T-helper 1 cell (primary cell): ENCODE data around the gene UGT1A9.
"Not testable (repeated sequence)": the region's sequence is repeated elsewhere in the genome, so short reads cannot be mapped to it uniquely, and the experiment has no call there.

Source experiments
- DNase-seq, 5 donors: peaks; one replicate each; pipeline ENCODE4 v3.0.0-alpha.2; 2012 to 2020

The UGT1A9 gene

DNA sequence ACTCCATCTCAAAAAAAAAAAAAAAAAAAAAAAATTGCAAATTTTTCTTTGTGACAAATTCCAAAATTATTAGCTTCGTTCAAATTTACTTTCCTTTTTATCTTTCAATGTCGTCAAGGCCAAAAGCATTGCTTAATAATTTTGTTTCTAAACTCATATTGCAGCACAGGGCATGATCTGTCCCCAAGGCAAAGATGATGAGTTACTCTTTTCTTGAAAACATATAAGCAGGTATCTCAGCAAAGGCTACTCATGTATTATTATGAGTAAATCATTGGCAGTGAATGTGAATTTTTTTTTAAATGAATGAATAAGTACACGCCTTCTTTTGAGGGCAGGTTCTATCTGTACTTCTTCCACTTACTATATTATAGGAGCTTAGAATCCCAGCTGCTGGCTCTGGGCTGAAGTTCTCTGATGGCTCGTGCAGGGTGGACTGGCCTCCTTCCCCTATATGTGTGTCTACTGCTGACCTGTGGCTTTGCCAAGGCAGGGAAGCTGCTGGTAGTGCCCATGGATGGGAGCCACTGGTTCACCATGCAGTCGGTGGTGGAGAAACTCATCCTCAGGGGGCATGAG is 9.9 kb downstream of the UGT1A9 start, which contains the start of gene UGT1A7:
Gene UGT1A7 (plus strand): TSS at position 381 of the 579 bp plus-strand sequence. CDS start 37 bp downstream, at position 418.
- no peak for DNase-seq

DNA sequence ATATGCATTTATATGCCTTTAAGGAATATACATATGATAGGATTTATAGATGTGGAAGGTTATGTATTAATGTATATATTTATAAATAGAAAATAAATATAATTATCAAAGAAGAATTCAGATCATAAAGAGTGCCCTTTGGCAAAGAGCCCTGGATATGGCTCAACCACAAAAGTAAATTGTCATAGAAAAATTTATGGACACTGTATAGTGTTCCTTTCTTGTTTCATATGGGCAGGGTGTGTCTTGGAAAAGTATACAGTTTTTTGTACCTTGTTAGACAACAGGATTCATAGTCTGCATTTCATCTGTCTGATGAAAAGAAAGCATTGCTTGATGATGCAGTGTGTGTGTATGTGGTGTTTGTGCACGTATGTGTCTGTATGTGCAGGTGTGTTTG is 12.9 kb downstream of the UGT1A9 start:
- DNase-seq: no peak

DNA sequence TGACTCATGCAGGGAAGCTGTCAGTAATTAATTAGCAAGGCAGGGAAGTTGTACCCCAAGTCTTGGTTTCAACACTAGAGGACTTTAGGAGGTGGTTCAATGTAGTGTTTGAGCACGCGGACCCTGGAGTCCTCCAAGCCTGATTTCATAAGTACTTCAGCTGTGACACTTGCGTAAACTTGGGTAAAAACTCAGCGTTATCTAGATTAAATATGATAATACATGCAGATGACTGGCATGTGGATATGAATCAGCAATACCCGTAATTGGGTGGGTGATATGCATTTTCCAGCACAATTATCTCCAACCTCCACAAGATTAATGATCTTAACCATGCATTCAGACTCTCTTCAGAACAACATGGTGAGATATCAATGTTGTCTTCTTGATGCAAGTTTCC is 15.2 kb downstream of the UGT1A9 start:
- DNase-seq: no peak

DNA sequence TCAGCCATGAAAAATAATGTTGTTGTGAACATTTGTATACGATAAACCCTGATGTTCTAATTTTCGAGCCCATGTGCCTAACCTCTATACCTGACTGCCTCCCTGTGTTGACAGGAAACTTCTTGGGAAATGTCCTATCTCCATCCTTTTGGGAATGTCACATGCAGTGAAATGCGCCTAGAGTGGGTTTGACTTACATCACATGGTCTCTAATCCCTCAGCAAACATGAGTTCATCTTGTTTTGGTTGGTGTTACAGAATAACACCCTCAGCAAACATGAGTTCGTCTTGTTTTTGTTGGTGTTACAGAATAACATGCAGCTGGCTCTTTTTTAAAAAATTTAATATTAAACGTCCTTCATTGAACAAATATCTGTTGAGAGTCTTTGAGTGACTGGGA is 16.6 kb downstream of the UGT1A9 start:
- DNase-seq: no peak

DNA sequence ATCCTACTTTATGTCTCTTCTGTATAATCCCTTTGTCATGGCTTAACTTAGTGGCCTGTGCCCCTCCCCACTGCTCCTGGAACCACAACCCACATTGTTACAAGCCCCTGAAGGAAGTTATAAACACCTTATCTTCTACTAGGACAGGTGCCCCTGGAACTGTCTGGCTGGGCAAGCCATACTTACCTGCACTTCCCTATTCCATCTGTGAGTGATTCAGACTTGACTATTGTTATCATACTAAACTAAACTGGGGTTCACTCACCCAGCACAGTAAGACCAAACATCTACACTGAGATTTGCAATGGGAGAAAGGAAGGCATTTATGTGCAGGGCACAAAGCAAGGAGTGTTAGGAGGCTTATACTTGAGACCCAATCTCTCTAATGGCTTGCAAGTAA is 17.3 kb downstream of the UGT1A9 start:
- DNase-seq: no peak

DNA sequence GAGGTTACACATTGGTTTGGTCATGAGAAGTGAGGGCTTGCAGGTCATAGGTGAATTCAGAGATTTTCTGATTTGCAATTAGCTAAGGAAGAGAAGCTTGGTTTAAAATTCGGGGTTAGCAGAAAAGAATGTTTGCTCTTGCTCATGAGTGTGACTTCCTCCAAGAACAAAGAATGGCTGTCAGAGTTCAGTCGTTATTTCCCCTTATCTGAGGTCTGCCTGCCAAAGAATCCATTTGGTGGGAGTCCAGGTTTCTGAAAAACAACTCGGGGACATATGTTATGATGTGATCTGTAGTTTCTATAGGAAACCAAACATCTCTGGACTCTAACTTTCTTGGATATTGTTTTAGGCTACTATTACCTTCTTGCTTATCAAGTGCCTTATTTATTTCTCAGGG is 17.8 kb downstream of the UGT1A9 start:
- DNase-seq: no peak

DNA sequence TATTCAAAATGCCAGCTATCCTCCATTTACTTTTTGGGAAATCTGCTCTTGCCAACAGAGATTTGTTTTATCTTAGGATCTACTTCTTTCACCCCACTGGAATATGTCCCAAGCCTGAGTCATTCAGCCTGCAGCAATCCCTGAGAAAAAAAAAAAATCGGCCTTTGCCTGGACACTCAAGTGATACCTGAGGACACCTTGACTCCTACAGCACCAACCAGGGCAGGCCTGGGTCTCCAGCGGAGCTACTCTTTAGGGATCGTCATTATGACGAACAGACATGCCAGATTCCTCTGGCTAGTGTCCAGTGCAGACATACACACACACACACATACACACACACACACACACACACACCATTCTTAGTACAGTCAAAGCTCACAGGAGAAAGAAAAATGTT is 18.7 kb downstream of the UGT1A9 start:
- no peak for DNase-seq

DNA sequence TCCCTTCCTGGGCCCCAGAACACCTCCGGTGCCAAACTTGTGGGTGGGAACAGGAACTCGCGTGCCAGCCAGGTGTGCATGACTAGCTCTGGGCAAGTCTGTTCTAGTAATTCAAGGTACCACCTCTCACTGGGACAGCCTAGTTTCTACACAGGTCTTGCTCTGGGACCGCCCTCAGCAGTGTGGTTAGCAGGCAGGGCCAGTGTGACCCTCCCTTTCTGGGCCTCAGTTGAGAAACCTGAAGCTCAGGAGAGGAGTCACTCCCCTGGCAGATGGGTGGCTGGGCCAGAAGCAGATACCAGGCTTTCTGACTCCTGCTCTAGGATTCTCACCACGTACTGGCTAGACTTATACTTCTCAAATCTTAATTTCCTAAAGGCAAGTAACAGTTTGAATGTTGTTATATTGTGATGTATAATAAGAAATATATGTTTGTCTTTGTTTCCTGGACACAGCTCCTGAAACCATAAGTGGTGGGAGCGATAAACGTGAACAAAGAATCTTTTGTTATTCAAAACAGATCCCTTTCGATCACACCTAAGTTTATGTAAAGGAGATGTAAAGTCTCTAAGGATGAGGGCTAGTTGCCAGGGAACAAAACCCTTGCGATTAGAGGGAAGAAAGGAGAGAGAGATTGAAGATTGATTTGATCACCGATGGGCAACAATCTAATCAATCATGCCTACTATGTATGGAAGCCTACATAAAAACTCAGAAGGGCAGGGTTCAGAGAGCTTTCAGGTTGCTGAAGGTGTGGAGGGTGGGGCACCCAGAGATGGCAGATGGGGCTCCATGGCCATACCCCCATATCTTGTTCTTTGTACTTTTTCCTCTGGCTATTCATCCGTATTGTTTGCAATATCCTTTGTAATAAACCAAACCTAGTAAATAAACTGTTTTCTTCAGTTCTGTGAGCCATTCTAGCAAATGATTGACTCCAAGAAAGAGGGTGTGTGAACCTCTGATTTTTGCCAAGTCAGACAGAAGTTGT is 20.0 kb downstream of the UGT1A9 start:
- DNase-seq: no peak

DNA sequence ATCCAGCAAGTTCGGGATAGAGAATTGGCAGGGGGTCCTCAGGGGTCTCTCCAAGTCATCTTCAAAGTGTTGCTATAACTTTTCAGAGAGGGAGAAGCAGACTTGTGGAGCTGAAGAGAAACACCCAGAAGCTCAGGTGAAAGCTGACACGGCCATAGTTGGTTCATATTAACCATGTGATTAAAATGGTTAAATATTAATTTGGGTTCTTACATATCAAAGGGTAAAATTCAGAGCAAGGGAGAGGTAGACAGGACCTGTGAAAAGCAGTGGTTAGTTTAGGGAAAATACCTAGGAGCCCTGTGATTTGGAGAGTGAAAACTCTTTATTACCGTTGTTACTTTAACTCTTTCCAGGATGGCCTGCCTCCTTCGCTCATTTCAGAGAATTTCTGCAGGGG is 20.9 kb downstream of the UGT1A9 start, which contains the start of gene UGT1A6:
Gene UGT1A6 (plus strand): TSS at position 243 of the 400 bp plus-strand sequence. CDS start 115 bp downstream, at position 358.
- DNase-seq: no peak

DNA sequence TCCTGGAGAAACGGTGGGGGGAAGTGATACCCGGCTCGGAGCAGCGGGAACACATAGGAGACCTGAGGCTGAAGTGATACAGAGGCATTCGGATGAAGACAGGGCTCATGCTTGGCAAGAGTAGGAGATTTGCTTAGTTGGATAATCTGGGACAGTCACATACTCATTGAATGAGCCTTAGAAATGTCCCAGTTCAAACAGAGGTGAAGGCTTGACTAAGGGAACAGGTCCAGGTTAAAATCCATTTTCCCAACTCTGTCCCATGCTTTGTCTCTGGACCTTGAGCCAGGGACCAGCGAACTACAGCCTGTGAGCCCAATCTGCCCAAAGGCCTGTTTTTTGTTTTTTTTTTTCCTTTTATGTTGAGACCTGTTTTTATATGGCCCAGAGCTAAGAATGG is 22.3 kb downstream of the UGT1A9 start:
- DNase-seq: no peak

DNA sequence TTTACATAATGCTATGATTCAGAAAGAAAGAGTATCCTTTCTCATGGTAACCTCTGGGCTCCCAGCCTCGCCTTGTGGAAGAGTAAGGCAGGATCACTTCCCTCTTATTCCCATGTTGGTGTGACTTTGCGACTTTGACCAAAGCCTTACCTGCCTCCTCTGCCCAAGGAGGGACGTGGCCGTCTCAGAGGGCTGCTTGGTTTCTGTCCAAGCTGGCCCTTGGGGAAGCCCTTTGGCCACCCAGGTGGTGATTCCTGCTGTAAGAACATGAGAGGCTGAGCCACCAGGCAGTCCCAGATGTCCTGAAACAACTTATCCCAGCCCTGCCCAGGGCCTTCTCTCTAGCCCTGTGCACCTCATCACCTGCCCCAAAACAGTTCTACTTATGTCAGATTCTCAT is 27.0 kb downstream of the UGT1A9 start:
- DNase-seq: no peak

DNA sequence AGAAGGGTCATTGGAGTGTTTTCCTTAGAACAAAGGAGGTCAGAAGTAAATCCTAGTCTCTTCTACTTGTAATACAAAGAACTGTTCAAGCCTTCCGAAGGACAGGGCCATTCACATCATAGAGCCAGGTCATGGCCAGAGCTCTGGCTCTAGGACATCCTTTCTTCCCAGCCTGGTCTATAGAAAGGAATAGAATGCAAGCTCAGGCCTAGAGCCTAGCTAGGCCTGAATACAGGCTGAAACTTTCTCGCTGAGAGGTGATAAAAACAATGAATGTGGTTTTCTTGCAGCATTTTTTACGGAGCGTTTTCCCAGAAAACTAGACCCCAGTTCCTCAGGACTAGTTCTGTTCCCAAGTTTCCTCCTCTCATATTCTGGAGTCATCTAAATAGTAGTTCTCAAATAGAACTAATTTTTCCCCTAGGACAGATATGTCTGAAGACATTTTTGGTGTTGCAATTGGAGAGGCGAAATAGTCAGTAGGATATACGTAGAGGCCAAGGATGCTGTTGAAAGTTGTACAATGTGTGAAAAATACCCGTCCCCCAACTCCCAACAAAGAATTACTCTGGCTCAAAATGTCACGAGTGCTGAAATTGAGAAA is 27.8 kb downstream of the UGT1A9 start:
- no peak for DNase-seq

DNA sequence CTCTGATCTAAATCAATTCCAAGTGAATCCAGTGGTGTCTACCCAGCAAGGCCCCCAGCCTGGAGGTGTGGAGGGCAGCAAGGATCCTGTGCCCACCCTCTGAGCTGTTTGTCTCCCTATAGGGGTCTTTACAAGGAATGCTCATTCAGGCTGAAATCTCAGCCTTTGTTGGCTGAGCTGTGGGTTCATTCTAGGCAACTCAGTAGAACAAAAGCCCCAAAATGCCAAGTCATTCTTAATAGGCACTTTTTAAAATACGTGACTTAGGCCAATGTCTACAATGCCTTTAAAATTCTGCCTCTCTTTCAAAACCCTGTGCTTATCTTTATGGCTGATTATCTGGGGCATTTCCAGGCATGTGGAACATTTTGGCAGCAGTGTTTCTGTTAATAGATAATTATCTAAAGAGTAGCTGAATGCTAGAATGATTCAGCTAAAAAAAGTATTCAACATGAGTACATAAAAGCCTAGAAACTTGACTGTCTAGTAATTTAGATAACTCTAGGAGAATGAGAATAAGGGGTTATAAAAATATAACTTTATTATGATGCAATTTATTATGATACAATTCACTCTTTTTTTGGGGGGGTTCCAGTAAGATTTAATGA is 28.4 kb downstream of the UGT1A9 start:
- DNase-seq: no peak

DNA sequence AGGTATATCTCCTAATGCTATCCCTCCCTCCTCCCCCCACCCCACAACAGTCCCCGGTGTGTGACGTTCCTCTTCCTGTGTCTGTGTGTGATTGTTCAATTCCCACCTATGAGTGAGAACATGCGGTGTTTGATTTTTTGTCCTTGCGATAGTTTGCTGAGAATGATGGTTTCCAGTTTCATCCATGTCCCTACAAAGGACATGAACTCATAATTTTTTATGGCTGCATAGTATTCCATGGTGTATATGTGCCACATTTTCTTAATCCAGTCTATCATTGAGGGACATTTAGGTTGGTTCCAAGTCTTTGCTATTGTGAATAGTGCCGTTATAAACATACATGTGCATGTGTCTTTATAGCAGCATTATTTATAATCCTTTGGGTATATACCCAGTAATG is 29.1 kb downstream of the UGT1A9 start:
- not testable (repeated sequence) for DNase-seq

DNA sequence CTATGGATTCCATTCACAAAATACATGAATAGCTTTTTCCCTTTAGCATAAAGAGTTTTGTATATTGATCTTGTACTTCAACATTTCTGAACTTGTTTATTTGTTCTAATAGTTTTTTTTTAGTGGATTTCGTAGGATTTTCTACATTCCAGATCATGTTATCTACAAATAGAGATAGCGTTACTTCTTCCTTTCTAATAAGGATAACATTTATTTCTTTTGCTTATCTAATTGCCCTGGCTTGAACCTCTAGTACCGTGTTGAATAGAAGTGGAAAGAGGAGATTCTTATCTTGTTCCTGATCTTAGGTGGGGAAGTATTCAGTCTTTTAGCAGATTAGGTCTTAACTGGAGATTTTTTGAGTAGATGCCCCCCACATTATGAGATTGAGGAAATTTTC is 30.5 kb downstream of the UGT1A9 start:
- DNase-seq: no peak

DNA sequence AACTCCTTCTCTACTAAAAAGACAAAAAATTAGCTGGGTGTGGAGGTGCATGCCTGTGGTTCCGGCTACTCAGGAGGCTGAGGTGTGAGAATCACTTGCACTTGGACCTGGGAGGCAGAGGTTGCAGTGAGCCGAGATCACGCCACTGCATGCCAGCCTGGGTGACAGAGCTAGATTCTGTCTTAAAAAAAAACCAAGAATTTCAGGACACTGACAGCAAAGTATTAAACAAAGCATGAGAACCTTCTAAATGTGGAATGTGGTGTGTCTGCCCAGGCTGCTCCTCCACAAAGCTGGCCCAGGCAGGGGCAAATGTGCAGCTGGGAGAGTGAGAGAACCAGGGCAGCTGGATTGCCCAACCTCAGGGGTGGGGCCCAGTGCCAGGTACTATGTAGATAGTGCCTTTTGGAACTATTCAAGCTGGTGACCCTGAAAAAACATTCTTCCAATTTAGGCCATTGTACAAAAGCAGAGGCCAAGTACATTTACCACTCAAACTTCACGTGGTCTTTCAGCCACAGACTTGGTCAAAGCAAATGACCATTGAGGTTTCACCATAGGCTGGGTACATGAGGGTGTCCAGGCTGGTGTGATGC is 34.3 kb downstream of the UGT1A9 start:
- no peak for DNase-seq

DNA sequence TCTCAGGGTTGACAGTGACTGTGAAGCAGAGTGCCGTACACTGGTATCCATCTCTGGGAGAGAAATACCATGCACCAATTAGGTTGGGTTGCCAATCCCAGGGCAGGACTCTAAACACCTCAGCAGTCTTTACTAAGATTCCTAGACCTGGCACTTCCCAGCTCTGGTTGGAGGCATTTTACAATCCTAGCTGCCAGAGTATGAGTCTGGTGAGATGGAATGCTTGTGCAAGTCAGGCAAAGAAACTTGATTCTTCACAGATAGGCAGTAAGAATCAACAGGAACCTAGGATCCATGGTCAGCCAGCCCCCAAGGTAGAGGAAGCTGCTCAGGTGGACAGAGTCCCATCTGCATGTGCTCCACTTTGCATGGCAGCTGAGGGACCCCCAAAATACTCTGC is 35.0 kb downstream of the UGT1A9 start:
- DNase-seq: no peak

DNA sequence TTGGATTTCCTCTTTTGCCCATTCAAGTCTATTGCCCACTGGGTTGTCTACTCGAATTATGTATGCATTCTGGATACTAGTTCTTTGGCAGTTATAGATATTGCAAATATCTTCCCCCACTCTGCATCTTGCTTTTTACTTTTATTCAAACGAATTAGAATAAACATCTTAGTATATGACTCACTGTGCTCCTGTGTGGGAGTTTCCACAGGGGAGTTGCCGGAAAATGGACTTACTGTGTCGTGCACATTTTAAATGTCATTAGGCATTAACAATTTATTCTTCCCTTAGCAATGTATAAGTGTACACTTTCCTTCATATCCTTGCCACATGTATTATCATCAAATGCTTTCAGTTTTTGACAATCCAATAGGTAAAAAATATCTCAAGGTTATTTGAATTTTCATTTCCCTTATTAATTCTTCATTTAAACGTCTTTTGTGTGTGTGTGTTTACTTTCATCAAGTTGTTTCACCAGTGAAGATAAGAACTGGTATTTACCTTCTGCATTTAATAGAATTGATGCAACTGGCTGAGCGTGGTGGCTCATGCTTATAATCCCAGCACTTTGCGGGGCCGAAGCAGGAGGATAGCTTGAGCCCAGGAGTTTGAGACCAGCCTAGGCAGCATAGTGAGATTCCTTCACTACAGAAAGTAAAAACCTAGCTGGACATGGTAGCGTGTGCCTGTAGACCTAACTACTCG is 36.4 kb downstream of the UGT1A9 start:
- no peak for DNase-seq

DNA sequence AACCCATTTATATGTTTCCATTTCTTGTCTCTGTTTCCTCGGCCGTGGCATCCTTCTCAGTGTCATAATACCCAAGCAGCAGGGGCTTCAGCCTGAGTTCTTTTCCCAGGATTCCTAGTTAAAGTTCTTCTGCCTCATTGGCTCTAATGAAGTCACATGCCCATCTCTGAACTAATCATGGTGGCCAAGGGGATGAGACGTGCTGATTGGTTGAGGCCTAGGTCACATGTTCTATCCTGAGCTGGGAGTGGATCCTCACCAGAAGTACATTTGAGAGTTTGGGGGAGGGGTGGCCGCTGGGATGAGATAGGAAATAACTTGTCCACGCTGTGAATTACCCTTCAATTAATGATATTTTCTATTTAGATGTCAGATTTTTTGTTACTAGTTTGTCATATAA is 37.2 kb downstream of the UGT1A9 start:
- DNase-seq: no peak

DNA sequence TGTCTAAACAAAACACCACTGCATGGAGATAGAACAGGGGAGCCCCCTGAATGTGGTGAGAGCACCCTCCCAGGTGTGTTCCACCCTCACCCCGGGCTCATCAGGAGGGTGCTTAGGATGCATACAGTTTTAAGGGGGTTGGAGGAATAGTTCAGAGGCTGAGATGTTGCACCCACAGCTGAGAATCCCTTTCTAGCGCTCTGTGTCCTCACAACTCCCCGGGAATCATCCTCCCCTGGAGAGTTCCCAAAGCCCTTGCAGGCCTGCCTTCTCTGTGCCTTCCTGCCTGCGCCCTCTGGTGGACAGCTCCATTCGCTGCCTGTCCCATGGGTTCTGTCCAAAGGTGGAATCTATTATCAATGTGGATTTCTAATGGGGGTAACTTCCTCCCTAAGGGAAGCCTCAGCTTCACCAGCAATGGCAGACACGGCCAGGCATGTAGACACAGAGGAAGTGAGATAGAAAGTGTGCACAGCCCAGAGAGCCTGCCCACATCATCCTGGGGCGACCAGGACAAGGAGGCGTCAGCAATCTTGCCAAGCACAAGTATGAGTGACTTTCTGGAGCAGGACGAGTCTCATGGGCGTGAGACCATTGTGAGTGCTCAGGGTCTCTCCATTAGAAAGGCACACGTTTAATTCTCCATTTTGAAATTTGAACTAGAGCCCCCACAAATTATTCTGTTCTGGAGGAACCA is 39.8 kb downstream of the UGT1A9 start:
- DNase-seq: peak in 4 of 5 donors; percentile 25 to 59 (median 30)

DNA sequence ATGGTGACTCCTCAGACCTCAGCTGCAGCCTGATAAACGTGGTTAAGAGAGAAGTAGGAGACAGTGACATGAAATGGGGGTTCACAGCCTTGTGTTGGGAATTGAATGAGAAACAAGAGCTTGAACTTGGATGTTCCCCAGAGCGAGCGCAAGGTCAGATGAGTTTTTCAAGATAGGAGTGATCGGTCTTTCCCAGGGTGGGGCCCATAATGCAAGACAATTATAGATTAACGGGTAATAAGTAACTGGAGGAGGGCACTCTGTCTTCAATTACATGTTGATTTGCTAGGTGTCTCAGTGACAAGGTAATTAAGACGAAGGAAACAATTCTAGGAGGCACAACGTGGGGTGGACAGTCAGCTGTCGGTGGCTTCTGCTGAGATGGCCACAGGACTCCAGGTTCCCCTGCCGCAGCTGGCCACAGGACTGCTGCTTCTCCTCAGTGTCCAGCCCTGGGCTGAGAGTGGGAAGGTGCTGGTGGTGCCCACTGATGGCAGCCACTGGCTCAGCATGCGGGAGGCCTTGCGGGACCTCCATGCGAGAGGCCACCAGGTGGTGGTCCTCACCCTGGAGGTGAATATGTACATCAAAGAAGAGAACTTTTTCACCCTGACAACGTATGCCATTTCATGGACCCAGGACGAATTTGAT is 41.0 kb downstream of the UGT1A9 start, which contains the start of gene UGT1A5:
Gene UGT1A5 (plus strand): TSS at position 297 of the 651 bp plus-strand sequence. CDS start 85 bp downstream, at position 382.
- no peak for DNase-seq
